GM23338 (cell line): ENCODE results near the gene IL1RN. TPM values are rescaled to one million over a fixed set of nuclear protein-coding genes. Genes with fewer than 3 reads are reported as not detected.

Source experiments
- ATAC-seq: fragments of 200-7000 bp; cut with Tn5 transposase; 3 replicates; pipeline ENCODE4 v1.9.1; 2020
- DNase-seq: peaks from one replicate; pipeline ENCODE4 v3.0.0-alpha.2; 2015; ENCODE audit warnings: low spot score
- H2AFZ ChIP-seq: fragments of 200-600 bp; sonication (generic); 2 replicates; pipeline ENCODE4 v1.8.0; 2016; ENCODE audit warnings: antibody characterized with exemption, mild to moderate bottlenecking, moderate library complexity
- H3F3A ChIP-seq: fragments of 200-600 bp; sonication (generic); replicated peaks from 2 replicates; pipeline ENCODE4 v1.8.0; 2017; ENCODE audit warnings: antibody characterized with exemption, mixed run types, low read depth
- H3K27ac ChIP-seq: fragments of 200-600 bp; sonication (generic); 2 replicates; pipeline ENCODE4 v1.6.1; 2016; ENCODE audit warnings: low read depth
- H3K27me3 ChIP-seq: fragments of 200-600 bp; sonication (generic); 2 replicates; pipeline ENCODE4 v1.8.0; 2016; ENCODE audit warnings: mild to moderate bottlenecking, mixed run types, moderate library complexity; ENCODE audit not compliant: insufficient read depth
- H3K36me3 ChIP-seq: fragments of 200-600 bp; sonication (generic); 2 replicates; pipeline ENCODE4 v1.8.0; 2016; ENCODE audit warnings: mild to moderate bottlenecking; ENCODE audit not compliant: insufficient read depth
- H3K4me1 ChIP-seq: fragments of 200-600 bp; sonication (generic); 2 replicates; pipeline ENCODE4 v1.8.0; 2016; ENCODE audit warnings: mild to moderate bottlenecking, moderate library complexity; ENCODE audit not compliant: insufficient read depth
- H3K4me2 ChIP-seq: fragments of 200-600 bp; sonication (generic); 2 replicates; pipeline ENCODE4 v1.7.1; 2017; ENCODE audit warnings: mixed run types
- H3K4me3 ChIP-seq: fragments of 200-600 bp; sonication (generic); 2 replicates; pipeline ENCODE4 v1.6.1; 2016; ENCODE audit warnings: mixed run types
- H3K79me2 ChIP-seq: fragments of 200-600 bp; sonication (generic); replicated peaks from 2 replicates; pipeline ENCODE4 v1.8.0; 2017; ENCODE audit warnings: mild to moderate bottlenecking; ENCODE audit not compliant: insufficient read depth
- H3K9me2 ChIP-seq: fragments of 200-600 bp; sonication (generic); 2 replicates; pipeline ENCODE4 v1.8.0; 2017; ENCODE audit not compliant: insufficient read depth
- H4K20me1 ChIP-seq: fragments of 200-600 bp; sonication (generic); replicated peaks from 2 replicates; pipeline ENCODE4 v1.8.0; 2017; ENCODE audit warnings: mild to moderate bottlenecking; ENCODE audit not compliant: insufficient read depth
- H3K27ac Mint-ChIP-seq: 2 replicates; pipeline ENCODE4 v1.8.0; 2020; ENCODE audit warnings: inconsistent platforms, mild to moderate bottlenecking, moderate library complexity, mixed read lengths
- H3K27me3 Mint-ChIP-seq: 3 replicates; pipeline ENCODE4 v1.8.0; 2022; ENCODE audit warnings: low read depth, mild to moderate bottlenecking, moderate library complexity, mixed read lengths, inconsistent platforms; ENCODE audit not compliant: insufficient read depth, poor library complexity
- H3K36me3 Mint-ChIP-seq: 3 replicates; pipeline ENCODE4 v1.8.0; 2021; ENCODE audit warnings: low read depth, mild to moderate bottlenecking, inconsistent platforms, moderate library complexity, mixed read lengths
- H3K4me1 Mint-ChIP-seq: 3 replicates; pipeline ENCODE4 v1.8.0; 2020; ENCODE audit warnings: mild to moderate bottlenecking, inconsistent platforms, mixed read lengths
- H3K4me3 Mint-ChIP-seq: 3 replicates; pipeline ENCODE4 v1.8.0; 2021; ENCODE audit warnings: moderate library complexity, mild to moderate bottlenecking, inconsistent platforms, mixed read lengths
- H3K9me3 Mint-ChIP-seq: 3 replicates; pipeline ENCODE4 v1.8.0; 2020; ENCODE audit warnings: moderate library complexity, mild to moderate bottlenecking, inconsistent platforms, mixed read lengths
- CTCF ChIP-seq, 2 experiments: fragments of 200-600 bp in 1 of 2; sonication (generic) in 1 of 2; conservative IDR thresholded peaks; 2 replicates each; pipeline versions ENCODE4 v1.5.1 to v1.6.1; 2016 to 2017; ENCODE audit warnings: antibody characterized with exemption in 2 of 2, low read depth in 2 of 2, mild to moderate bottlenecking in 2 of 2, moderate library complexity in 1 of 2
- EZH2 ChIP-seq: fragments of 200-600 bp; sonication (generic); IDR thresholded peaks from one replicate; pipeline ENCODE4 v1.8.0; 2017; ENCODE audit warnings: antibody characterized with exemption, mild to moderate bottlenecking, low read depth; ENCODE audit not compliant: unreplicated experiment
- EZH2phosphoT487 ChIP-seq: fragments of 200-600 bp; sonication (generic); IDR thresholded peaks from one replicate; pipeline ENCODE4 v1.8.1; 2018; ENCODE audit warnings: antibody characterized with exemption; ENCODE audit not compliant: unreplicated experiment
- JUNB ChIP-seq: IDR thresholded peaks from one replicate; pipeline ENCODE4 v1.6.1; 2016; ENCODE audit warnings: antibody characterized with exemption; ENCODE audit not compliant: unreplicated experiment
- NANOG ChIP-seq: IDR thresholded peaks from 2 replicates; pipeline ENCODE4 v1.6.1; 2016; ENCODE audit warnings: antibody characterized with exemption, borderline replicate concordance
- POLR2AphosphoS5 ChIP-seq: IDR thresholded peaks from 2 replicates; pipeline ENCODE4 v1.6.1; 2016; ENCODE audit warnings: antibody characterized with exemption, low read depth
- REST ChIP-seq: IDR thresholded peaks from one replicate; pipeline ENCODE4 v1.6.1; 2018; ENCODE audit warnings: antibody characterized with exemption; ENCODE audit not compliant: unreplicated experiment
- STAT1 ChIP-seq: IDR thresholded peaks from one replicate; pipeline ENCODE4 v1.6.1; 2016; ENCODE audit warnings: antibody characterized with exemption; ENCODE audit not compliant: unreplicated experiment
- ZNF331 ChIP-seq: fragments of 250-450 bp; sonication (Bioruptor Pico); IDR thresholded peaks from 2 replicates; pipeline ENCODE4 v1.5.0; 2020; ENCODE audit warnings: low read depth, mild to moderate bottlenecking, moderate library complexity
- ZNF462 ChIP-seq: fragments of 250-450 bp; sonication (Bioruptor Pico); IDR thresholded peaks from 2 replicates; pipeline ENCODE4 v1.5.0; 2020; ENCODE audit warnings: mild to moderate bottlenecking, moderate library complexity
- polyA plus RNA-seq: library from polyadenylated mRNA; unstranded; fragments of >200 nt; fragmentation: Nextera tagmentation; extraction: Ambion mirVana; gene quantifications from 2 replicates; pipeline ENCODE4 v1.2.1, GENCODE V29; 2016
- total RNA-seq: library from RNA; depleted of rRNA; stranded (reverse); fragments of >200 nt; shearing (Covaris generic); gene quantifications from 2 replicates; pipeline ENCODE4 v1.2.3, GENCODE V29; 2014

IL1RN gene
- total and polyA plus RNA-seq, 2 experiments from 2014 or later = not detected

GRCh38 chr2:113164215-113164929 is 37.0 kb downstream of the IL1RN start:
- no peak for ATAC-seq
- no peak overlapping the region for H3K4me3 ChIP-seq
- TF ChIP-seq ZNF331 (CRISPR knock-in tag) (no peak), POLR2AphosphoS5 (no peak), JUNB (no peak), CTCF (conservative IDR thresholded peaks at IDR 0.05; ENCODE audit: low read depth in 2 of 2) (no peak), EZH2 (no peak), REST (no peak), STAT1 (no peak), ZNF462 (CRISPR knock-in tag) (no peak), NANOG (no peak), EZH2phosphoT487 (no peak)
- no peaks in the 10 kb centered on the region for H3F3A ChIP-seq
- no peaks in the 10 kb centered on the region for H3K36me3 ChIP-seq
- H3K27me3 Mint-ChIP-seq = peaks cover 10% of the 10 kb centered on the region
- no peak overlapping the region for H3K4me3 Mint-ChIP-seq
- no peak overlapping the region for H2AFZ ChIP-seq
- H3K36me3 Mint-ChIP-seq = no peaks in the 10 kb centered on the region
- H3K4me2 ChIP-seq = no peak overlapping the region
- peaks cover 16% of the 10 kb centered on the region for H3K4me1 Mint-ChIP-seq
- H3K27ac ChIP-seq = no peak overlapping the region
- H4K20me1 ChIP-seq = no peaks in the 10 kb centered on the region
- no peaks in the 10 kb centered on the region for H3K9me2 ChIP-seq
- no peak for DNase-seq
- H3K79me2 ChIP-seq = no peaks in the 10 kb centered on the region
- H3K27me3 ChIP-seq = peaks cover 3% of the 10 kb centered on the region; the same call in 1 of the 2 replicates
- H3K9me3 Mint-ChIP-seq = no peaks in the 10 kb centered on the region
- no peak overlapping the region for H3K27ac Mint-ChIP-seq
- H3K4me1 ChIP-seq = peaks cover 4% of the 10 kb centered on the region; the same call in 1 of the 2 replicates
